ENCODE data around the gene CAPZA3.
"Not testable (repeated sequence)": the region's sequence is repeated elsewhere in the genome, so short reads cannot be mapped to it uniquely, and the experiment has no call there.

The CAPZA3 gene

DNA sequence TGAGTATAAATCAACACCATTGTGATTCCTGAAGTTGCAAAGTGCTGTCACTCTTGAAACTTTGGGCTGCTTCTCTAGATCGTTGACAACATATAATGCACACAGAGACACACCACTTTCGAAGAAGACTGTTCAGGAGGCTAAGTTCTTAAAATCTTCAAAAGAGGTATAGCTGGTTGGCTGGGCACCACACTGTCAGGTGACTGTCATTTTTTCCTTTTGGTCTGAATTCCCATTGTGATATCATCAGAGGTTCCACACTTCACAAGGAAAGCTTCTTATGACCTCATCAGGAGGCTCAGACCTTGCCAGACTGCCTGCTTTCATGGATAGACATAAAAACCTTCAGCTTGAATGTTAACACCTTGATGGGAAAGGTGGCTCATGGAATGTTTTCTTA, at the start of gene CAPZA3, which contains the start of gene PLCZ1:
TSS of gene CAPZA3 (plus strand) at position 301 of the 400 bp plus-strand sequence. CDS start 150 bp downstream, outside the sequence.
TSS of gene PLCZ1 (minus strand) at position 194 of the 400 bp plus-strand sequence. CDS start 641 bp downstream, outside the sequence.
- no peak for DNase-seq (ENCODE audit: low read depth in 2 of 2)
- no peak within 1 kb of the TSS for H3K4me3 ChIP-seq (replicated peaks in 1 of 2; ENCODE audit: low read depth in 2 of 2, low read length in 2 of 2)
- TF ChIP-seq CTCF (IDR thresholded peaks at IDR 0.05; ENCODE audit: low read depth, low read length), result no peak

GRCh38 chr12:18689771-18690170, 48.1 kb upstream of the CAPZA3 start:
- H3K4me3 ChIP-seq (replicated peaks in 1 of 2; ENCODE audit: low read depth in 2 of 2, low read length in 2 of 2), result no peak overlapping the region
- no peak for TF ChIP-seq CTCF (IDR thresholded peaks at IDR 0.05; ENCODE audit: low read depth, low read length)
- DNase-seq (ENCODE audit: low read depth in 2 of 2), result no peak

DNA sequence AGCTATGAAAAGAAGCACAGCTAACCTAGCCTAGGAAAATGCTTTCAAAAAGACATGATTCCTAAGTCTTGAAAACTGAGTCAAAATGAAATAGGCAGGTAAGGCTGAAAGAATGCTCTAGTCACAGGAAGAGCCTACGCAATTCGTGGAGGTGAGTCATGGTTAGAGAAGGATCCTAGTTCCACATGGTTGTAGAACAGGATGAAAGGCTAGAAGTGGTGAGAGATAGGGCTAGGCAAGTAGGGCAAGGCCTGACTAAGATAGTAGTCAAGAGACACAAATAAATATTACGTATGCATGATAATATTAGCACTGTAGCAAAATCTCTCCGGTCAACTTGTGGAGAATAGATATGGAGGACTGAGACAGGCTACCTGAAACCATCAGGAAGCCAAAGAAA, 47.3 kb upstream of the CAPZA3 start:
- peak; percentile 29 to 95 for DNase-seq (ENCODE audit: low read depth in 2 of 2)
- TF ChIP-seq CTCF (IDR thresholded peaks at IDR 0.05; ENCODE audit: low read depth, low read length), result no peak
- no peak overlapping the region for H3K4me3 ChIP-seq (replicated peaks in 1 of 2; ENCODE audit: low read depth in 2 of 2, low read length in 2 of 2)

GRCh38 chr12:18693986-18694385, 43.9 kb upstream of the CAPZA3 start:
- not testable (repeated sequence) for H3K4me3 ChIP-seq (replicated peaks in 1 of 2; ENCODE audit: low read depth in 2 of 2, low read length in 2 of 2); DNase-seq (ENCODE audit: low read depth in 2 of 2)

DNA sequence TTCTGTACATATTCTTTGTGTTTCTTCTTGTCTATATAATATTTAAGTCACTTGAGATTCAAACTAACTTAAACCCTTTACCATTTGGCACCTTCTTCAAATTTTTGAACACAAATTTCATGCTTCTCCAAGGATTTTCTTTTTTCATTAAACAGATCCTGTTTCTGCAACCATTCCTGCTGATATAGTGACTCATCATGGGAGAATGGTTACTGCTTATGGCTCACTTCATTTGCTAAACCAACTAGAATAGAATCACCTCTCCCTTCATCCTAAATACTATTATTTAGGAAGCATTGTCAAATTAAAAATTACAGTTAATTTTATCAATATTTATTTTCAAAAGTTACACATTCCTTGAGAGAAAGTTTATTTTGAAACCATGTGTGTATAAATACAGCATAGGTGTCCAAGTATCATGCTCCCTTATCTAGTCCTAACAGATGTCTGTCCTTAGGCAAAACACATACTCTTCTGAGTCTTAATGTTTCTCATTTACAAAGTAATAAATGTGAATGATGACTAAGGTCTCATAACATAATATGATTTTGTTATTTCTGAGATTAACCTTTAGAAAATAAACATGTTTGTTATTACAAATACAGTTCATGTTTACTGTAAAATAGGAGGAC, 40.8 kb upstream of the CAPZA3 start:
- peak; percentile 41 to 59 for DNase-seq (ENCODE audit: low read depth in 2 of 2)
- no peak for TF ChIP-seq CTCF (IDR thresholded peaks at IDR 0.05; ENCODE audit: low read depth, low read length)

GRCh38 chr12:18700271-18700670, 37.6 kb upstream of the CAPZA3 start:
- peak; percentile 93 to 97 for DNase-seq (ENCODE audit: low read depth in 2 of 2)
- no peak overlapping the region for H3K4me3 ChIP-seq (replicated peaks in 1 of 2; ENCODE audit: low read depth in 2 of 2, low read length in 2 of 2)
- no peak for TF ChIP-seq CTCF (IDR thresholded peaks at IDR 0.05; ENCODE audit: low read depth, low read length)

More for the DNA sequence above, 40.8 kb upstream of the CAPZA3 start:
- H3K4me3 ChIP-seq (replicated peaks in 1 of 2; ENCODE audit: low read depth in 2 of 2, low read length in 2 of 2), result no peak overlapping the region

- DNase-seq (ENCODE audit: low read depth in 2 of 2), result peak in 1 of 2 donors; percentile 11
- no peak overlapping the region for H3K4me3 ChIP-seq (replicated peaks in 1 of 2; ENCODE audit: low read depth in 2 of 2, low read length in 2 of 2)
Measured at GRCh38 chr12:18703321-18703720, 34.6 kb upstream of the CAPZA3 start.

More at GRCh38 chr12:18703321-18703720, 34.6 kb upstream of the CAPZA3 start:
- TF ChIP-seq CTCF (IDR thresholded peaks at IDR 0.05; ENCODE audit: low read depth, low read length), result no peak
